Measurements from ENCODE around the gene ELF5.

The ELF5 gene

DNA sequence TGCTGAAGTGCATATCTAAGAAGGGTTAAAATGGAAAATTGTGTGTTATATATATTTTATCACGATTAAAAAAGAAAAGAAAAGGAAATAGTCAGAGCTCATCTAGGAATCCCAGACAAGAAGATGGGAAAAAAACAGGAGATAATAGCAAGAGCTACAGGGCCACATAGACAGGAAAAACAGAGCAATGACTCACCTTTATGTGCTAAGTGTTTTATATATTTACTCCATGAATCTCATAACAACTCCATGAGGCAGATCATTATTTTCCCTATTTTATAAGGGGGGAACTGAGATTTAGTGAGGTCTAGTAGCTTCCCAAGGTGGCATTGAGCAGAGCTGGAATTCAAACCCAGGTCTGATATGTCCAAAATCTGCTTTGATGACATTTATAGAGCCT, 18.1 kb upstream of the ELF5 start:
- TF ChIP-seq CTCF (conservative IDR thresholded peaks at IDR 0.05): no peak
- no peak overlapping the region for H3K27ac ChIP-seq

- H3K27ac ChIP-seq: no peak overlapping the region
- TF ChIP-seq CTCF (conservative IDR thresholded peaks at IDR 0.05): no peak
These were observed 17.1 kb upstream of the ELF5 start for GRCh38 chr11:34530545-34531234.

GRCh38 chr11:34529643-34530042, 16.0 kb upstream of the ELF5 start:
- H3K27ac ChIP-seq: peak overlapping the region; percentile 37
- TF ChIP-seq CTCF (conservative IDR thresholded peaks at IDR 0.05): no peak

DNA sequence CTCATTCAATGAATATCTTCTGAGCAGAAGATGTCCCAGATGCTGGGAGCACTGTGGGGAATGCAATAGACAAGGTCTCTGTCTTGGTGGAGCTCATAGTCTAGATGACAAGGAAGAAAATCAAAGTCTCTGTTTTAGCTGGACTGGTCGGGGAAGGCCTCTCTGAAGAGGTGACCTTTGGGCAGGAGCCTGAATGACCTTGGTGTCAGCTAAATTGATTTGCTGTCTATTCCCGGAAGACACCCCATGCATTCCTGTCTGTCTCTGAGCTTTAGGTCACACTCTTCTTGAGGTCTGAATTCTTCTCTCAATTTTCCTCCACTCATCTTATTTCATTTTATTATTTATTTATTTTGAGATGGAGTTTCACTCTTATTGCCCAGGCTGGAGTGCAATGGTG, 14.5 kb upstream of the ELF5 start:
- H3K27ac ChIP-seq: no peak overlapping the region
- no peak for TF ChIP-seq CTCF (conservative IDR thresholded peaks at IDR 0.05)

- TF ChIP-seq CTCF (conservative IDR thresholded peaks at IDR 0.05): no peak
- H3K27ac ChIP-seq: no peak overlapping the region
These were observed 12.5 kb upstream of the ELF5 start for GRCh38 chr11:34525888-34526657.

- no peak overlapping the region for H3K27ac ChIP-seq
- no peak for TF ChIP-seq CTCF (conservative IDR thresholded peaks at IDR 0.05)
These were observed 11.5 kb upstream of the ELF5 start for GRCh38 chr11:34525098-34525497.

DNA sequence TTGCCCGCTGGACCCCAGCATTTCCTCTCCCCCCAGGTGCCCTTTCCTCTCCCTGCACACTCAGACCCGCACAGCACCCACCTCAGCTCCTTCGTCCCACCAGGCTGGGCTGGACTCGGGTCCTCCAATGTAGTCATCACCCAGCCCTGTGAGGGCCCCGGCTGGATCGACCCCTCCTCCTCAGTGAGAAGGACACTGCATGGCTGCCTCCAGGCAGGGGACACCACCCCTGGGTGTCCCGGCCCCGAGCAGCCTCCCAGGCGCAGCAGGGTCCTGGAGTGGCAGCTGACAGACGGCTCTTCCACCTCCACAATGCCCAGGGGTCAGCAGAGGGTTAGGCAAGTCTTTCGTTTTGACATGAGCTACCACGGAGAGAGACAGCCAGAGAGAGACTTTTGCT, 11.1 kb upstream of the ELF5 start:
- no peak overlapping the region for H3K27ac ChIP-seq
- no peak for TF ChIP-seq CTCF (conservative IDR thresholded peaks at IDR 0.05)
